ENCODE results near the gene AUNIP.
A peak's percentile ranks its signal among the peaks of the same experiment; 100 is the strongest.

AUNIP gene

DNA sequence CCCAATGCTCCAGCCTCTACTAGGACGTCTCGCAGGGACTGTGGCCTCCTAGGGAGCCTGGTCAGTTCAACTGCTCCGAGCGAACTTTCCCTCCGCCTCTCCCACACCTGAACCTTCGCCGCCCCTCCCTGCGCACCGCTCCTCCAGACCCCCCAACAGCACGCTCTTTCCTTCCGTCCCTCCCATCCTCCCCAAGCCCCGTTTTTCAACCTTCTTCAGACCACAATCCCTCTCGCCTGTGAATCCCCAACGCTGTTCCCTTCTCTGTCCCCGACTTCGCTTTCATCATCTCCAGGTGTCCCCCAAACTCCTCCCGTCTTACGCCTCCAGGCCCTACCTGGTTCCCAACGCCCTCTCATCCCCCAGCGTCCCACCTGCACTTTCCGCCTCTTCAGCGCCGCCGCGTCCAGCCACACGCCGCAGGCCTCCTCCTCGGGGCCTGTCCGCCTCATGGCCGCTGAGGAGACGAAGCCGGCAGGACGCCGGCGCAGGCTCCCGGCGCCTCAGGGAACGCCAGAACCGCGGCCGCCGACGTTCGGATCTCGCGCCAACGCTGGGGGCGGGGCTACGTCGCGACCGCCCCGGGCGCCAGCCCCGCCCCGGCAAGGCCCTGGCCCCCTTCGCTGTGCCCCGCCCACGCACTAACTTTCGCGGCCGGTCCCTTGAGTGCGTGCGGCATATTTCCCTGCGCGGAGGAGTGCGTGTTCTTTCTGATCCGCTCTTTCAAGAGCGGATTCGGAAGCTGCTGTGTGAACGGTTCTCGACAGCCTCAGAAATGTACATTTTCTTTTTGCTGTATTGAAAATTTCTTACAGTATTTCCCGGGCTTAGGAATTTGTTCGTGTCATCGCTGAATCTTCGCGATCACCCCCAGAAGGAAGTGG, at the start of gene AUNIP:
TSS of gene AUNIP (minus strand) at position 552 of the 884 bp plus-strand sequence. CDS start at position 452, 100 bp downstream.
- DNase-seq (ENCODE audit: low read depth): peak; percentile 56

DNA sequence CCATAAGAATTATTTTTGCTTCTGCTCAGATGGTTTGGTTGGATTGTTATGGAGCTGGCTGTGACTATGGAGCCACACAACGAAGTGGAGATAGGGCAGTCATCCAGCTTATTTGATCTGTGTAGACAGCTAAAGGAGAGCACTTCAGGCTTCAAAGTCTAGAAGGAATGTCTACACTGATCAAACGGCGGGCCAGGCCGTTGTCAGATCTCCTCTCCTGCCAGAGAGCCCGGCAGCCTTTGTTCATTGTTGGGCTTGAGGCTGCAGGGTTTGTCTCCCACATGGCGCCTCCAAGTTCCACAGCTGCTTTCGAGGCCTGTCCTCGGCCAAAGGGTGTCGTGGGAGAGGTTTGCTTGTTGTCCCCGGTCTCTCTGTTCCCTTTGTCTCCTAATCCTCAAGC, 49.8 kb upstream of the AUNIP start:
- DNase-seq (ENCODE audit: low read depth): no peak

GRCh38 chr1:25908161-25908560, 48.9 kb upstream of the AUNIP start:
- DNase-seq (ENCODE audit: low read depth): no peak

DNA sequence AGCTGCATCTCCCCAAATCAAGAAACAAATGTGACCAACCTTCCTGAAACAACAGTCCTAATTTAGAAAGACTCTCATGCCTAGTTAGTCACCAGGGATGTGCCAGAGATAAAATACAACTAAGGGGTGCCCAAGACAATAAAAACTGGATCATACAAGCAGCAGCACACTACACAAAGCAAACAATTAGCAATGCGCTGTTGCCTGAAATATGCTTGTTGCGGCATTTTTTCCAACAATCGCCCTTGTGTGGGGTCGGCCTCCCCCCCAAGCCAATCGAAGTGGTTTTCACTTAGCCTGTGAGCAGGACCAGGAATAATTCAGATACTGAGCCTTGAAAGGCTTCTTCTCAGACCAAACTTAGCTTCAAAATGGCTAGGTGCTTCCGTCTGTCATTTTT, 48.3 kb upstream of the AUNIP start:
- no peak for DNase-seq (ENCODE audit: low read depth)

DNA sequence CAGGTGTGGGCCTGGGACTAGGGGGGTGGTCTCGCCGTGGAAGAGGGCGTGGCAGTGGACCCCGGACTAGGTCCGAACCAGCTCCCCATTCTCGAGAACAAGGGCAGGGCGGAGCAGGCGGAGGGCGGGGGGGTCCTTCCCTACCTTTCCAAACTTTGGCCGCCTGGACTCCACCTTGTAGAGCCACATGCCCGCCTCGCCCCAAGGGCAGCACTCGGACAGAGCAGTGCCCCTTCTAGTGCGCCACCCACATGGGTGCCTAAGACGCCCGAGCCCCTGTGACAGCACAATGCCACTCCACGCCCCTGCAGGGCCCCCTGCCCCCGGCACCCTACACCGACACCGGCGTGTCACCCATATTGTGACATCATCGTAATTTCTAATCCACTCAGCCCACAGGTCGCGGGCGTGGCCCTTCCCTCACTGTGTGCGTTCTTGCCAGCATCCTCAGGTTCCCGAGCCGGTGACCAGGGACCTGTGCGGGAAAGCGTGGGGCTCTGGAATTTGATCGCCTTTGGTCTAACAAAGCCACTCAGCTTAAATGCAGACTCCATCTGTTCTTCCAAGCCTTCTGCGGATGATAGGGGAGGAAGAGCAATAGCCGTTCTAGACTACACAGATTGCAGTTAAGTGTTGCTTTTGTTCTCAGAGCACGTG, 47.5 kb upstream of the AUNIP start:
- DNase-seq (ENCODE audit: low read depth): no peak

DNA sequence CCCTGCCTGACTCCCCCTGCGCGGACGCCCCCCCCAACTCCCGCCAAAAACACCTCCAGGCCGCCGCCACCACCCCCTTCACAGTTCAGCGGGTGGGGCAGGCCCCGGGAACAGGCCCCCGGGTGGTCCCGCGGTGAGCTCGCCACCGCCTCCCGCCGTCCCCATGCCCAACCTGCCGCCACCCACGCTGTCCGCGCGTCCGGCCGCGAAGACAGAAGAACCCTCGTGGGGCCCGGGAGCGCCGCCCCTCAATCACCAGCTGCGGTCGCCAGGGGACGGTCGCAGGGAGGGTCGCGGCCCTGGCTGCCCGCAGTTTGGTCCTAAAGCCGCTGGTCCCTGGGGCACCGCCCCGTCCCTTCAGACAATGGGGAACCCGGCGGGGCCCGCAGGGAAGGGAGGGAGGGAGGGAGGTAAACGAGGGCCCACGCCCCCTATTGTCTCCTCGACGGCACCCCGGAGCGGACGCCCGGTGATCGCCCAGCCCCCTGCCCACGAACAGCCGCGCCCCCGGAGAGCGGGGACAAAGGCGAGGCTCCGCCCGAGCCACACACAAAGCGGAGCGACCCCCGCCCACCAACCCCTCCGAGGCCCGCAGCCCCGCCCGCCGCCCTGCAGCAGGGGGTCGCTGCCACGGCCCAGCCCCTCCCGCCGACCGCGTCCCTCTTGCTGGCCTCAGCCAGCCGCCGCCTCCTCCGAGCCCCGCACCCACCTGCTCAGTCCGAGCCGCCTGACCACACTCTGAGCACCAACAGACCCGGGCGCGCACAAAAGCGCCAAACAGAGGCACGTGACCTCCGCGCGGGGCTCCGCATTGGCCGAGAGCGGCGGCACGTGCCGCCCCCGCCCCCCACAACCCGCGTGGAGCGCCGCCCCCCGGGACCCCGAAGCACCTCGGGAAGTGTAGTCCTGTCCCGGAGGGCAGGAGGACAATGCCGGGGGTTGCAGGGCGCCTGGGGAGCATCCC, 46.7 kb upstream of the AUNIP start, which contains the start of gene STMN1:
TSS of gene STMN1 (minus strand) at position 740 of the 964 bp plus-strand sequence. CDS start 1,743 bp downstream, outside the sequence.
- DNase-seq (ENCODE audit: low read depth): peak; percentile 84

DNA sequence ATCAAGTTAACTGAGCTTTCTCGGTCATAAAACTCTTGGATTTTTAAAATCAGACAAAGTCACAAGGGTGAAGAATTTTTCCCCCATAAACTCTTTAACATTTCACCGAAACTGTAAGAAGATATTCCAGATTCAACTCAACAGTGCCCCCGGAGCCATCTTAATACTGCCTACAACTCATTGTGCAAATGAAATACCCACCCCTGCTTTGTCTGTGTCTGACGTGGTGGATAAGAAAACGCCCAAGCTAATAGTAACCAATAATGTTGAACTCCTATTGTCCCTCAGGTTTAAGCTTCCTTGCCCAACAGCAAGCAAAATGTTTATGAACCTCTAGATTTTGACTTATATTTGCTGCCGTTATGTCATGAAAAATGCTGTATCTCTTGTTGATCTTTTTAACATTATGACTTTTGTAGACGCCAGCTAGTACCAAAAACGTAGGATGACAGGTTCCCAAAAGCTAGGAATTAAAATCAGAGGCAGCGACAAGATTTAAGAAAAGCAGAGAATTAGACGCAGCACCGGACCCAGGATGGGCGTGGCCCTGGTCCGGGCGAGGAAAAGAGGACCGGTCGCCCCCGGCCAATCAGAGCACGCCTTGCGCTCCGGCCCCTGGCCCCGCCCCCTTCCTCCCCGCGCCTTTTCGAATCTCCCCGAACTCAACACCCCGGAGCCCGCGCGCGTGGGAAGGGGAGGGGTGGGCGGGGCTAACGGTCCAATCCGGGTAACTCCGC, 45.9 kb upstream of the AUNIP start:
- peak; percentile 83 for DNase-seq (ENCODE audit: low read depth)

GRCh38 chr1:25903986-25904385, 44.7 kb upstream of the AUNIP start:
- DNase-seq (ENCODE audit: low read depth): no peak

- DNase-seq (ENCODE audit: low read depth): no peak
Observed at GRCh38 chr1:25902462-25902861, 43.2 kb upstream of the AUNIP start.

GRCh38 chr1:25900219-25900618, 41.0 kb upstream of the AUNIP start:
- DNase-seq (ENCODE audit: low read depth): no peak

DNA sequence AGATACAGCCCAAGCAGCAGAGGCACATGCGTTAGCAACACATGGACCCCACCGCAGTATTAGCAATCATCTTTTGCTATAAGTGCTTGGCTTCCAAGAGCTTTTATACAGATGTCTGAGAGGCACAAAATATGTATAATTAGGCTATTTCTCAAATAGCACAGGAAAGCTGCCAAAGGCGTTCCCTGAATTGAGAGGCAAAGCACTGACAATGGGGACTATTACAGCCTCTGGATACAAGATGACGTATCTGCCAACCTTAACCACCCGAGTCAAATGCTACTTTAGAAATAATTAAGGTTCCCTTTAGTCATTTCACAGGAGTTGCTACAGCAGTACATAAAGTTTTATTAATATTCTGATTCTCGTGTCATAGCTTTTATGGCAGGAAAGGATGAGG, 40.5 kb upstream of the AUNIP start:
- DNase-seq (ENCODE audit: low read depth): no peak

DNA sequence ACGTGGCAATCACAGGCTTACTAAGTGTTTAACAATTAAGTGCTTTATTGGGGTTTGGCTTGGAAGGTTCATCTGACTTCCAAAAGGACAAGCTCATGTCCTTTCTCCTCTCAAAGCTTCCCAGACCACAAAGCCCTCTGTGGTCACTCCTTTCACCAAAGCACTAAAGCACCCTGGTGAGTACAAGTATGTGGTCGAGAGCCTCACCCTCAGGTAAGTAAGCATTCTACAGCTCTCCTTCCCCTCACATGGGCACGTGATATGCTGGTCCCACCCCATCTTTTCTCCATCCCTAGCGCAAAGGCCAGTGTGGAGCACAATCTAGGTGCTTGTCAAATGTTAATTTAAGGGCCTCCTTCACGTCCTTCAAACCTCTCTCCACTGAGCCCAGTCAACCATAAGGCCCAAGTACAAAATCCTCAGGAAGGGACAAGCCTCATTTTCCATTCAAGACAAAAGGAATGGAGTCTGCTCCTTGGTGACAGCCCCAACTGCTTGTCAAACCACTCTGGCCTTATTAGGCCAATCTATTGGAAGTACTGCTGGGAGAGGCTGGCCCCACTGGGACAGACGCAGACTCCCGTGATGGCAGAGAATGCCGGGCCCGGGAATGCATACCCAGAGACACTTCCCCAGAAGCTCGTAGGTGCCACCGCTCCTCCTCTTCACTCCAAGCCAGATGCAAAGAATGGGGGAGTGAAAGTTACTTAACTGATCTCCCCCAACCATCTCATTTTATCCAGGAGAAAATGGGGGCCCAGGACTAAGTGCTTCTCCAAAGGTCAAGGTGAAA, 39.2 kb upstream of the AUNIP start:
- no peak for DNase-seq (ENCODE audit: low read depth)

DNA sequence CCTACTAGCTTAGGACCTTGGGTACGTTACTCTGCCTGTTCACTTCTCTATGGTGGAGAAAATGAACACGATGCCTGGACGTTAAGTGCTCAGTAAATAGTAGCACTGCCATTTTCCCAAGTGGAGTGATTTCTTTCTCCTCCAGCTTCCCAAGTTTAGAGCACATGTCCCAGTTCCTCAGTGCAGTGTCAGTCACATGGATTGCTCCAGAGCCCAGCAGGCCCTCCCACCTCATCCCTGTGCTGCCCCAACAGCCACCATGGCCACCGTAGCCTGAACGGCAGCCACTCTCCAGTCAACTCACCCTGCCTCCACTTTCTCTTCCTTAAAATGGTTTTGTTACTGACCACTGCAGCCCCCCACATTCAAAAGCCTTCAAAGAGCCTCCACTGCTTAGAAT, 38.5 kb upstream of the AUNIP start:
- DNase-seq (ENCODE audit: low read depth): no peak

DNA sequence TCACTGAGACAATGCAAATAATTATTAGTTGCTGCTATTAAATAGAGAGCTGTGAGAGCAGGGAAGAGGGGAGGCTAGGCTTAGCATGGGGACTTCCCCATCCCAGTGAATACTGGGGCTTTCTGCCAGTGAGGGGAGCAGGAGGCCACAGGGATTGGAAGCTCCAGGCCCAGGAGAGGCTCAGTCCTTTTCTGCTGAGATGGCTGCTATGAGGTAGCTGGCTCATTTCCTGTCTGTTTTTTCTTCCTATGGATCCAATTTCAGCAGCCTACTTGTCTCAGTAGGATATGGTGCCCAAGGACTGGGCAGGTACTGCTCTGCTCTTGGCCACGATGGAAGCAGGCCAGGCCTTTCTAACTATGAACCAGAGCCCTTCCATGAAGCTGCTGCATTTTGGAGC, 37.0 kb upstream of the AUNIP start:
- DNase-seq (ENCODE audit: low read depth): no peak

GRCh38 chr1:25895365-25895990, 36.2 kb upstream of the AUNIP start:
- peak; percentile 81 for DNase-seq (ENCODE audit: low read depth)

- DNase-seq (ENCODE audit: low read depth): no peak
Observed at GRCh38 chr1:25893116-25893515, 33.9 kb upstream of the AUNIP start.

DNA sequence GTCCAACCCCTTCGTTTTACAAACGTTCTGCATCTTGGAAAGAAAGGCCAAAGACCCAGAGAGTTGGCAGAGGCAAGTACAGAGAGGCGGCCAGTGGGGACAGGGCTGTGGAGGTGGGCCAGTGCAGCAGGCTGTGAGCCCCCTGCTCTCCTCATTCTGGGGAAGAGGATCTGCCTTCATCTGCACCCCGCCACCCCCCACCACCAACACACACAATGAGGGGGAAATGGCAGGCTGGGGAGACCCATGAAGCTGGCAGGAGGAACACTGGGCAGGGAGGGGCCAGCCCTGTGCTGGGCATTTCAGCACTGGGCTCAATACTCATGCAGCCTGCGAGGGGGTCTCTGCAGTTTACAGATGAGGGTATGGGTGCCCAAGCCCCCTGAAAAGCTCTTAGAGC, 32.3 kb upstream of the AUNIP start:
- no peak for DNase-seq (ENCODE audit: low read depth)

GRCh38 chr1:25890239-25891034, 31.2 kb upstream of the AUNIP start:
- no peak for DNase-seq (ENCODE audit: low read depth)

DNA sequence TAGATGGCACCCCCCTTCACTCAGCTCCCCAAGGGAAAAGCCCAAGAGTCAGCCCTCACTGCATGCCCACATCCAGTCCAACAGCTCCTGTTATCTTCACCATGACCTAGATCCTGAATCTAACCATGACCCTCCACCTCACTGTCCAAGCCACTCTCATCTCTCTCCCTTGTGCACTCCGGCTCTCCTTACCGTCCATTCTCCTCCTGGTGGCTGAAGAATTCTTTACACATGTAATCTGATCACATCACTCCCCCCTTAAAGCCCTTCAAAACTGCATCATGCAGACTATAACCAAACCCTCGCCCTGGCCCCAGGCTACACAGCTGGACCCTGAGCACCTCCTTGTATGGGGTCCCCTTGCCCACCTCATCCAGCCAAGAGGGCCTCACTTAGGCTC, 30.2 kb upstream of the AUNIP start:
- no peak for DNase-seq (ENCODE audit: low read depth)

Data from HS-27A (cell line).